ENCODE measurements around the gene STRN. TPM values are rescaled to one million over a fixed set of nuclear protein-coding genes. Genes with fewer than 3 reads are reported as not detected.

Gene STRN
- total and polyA plus RNA-seq, 2 experiments from 2014 or later = 6.5 to 12.1 TPM

DNA sequence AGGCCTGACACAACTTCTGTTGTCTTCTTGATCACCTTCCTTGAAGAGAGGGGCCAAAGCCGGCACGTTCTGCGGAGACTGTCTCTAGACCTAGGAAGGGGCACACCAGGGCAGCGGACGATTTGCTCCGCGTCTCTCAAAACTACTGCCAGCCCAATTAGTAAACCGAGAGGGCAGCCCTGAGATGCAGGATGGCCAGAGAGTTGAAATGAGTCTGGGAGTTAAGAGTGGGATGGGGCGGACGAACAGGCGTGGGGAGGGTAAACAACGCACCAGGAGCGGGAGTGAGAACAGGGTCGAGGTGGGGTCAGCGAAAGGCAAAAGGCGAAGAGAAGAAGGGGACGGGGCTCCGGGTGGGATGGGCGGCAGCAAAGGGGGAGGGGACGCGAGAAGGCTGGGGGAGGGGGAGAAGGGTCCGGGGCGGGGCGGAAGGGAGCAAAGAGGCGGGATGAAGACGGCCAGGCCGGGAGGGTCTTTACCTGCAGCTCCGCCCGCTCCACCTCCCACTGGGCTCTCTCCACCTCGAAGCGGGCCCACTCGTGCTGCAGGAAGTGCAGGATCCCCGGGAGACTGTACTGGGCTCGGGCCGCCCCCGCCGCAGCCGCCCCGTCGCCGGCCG, 476 bp downstream of the STRN start:
- peak overlapping the region; percentile 84 for H2AFZ ChIP-seq
- H3K4me2 ChIP-seq (ENCODE audit: unreplicated experiment) = peak overlapping the region; percentile 100
- H3F3A ChIP-seq (ENCODE audit: insufficient read depth) = peaks cover 7% of the 10 kb centered on the region; the same call in 1 of the 2 replicates
- H3K9ac ChIP-seq = peak overlapping the region; percentile 85
- no peaks in the 10 kb centered on the region for H3K27me3 ChIP-seq (replicated peaks; ENCODE audit: insufficient read depth)
- DNase-seq = peak; percentile 50
- peak overlapping the region; percentile 89 for H3K4me3 ChIP-seq
- H3K9me3 ChIP-seq (ENCODE audit: low read depth) = no peaks in the 10 kb centered on the region
- H3K9me2 ChIP-seq (ENCODE audit: insufficient read depth) = no peaks in the 10 kb centered on the region
- H3K36me3 ChIP-seq (ENCODE audit: low read depth) = no peaks in the 10 kb centered on the region
- H3K4me1 ChIP-seq (ENCODE audit: insufficient read depth) = no peaks in the 10 kb centered on the region; the same call in none of the 2 replicates
- 1 to 2% methylated on average over 28 to 31 of the region's 42 CpGs for WGBS, 2 experiments (ENCODE audit: low coverage in 1 of 2, low lambda C conversion rate in 2 of 2, missing lambda C conversion rate in 2 of 2)
- peak overlapping the region; percentile 56 for H3K27ac ChIP-seq
- H4K20me1 ChIP-seq (ENCODE audit: insufficient read depth) = 0 out of 2 replicates have a peak, but pooled peaks cover 3% of the 10 kb centered on the region
- peaks cover 52% of the 10 kb centered on the region for H3K79me2 ChIP-seq (ENCODE audit: insufficient read depth)
- in situ Hi-C loops (cut with MboI) = no loop called here
- TF ChIP-seq EZH2phosphoT487 (IDR thresholded peaks at IDR 0.05; ENCODE audit: insufficient read depth, low read depth) (no peak), EZH2 (IDR thresholded peaks at IDR 0.05; ENCODE audit: insufficient read depth, poor library complexity, severe bottlenecking) (no peak)

DNA sequence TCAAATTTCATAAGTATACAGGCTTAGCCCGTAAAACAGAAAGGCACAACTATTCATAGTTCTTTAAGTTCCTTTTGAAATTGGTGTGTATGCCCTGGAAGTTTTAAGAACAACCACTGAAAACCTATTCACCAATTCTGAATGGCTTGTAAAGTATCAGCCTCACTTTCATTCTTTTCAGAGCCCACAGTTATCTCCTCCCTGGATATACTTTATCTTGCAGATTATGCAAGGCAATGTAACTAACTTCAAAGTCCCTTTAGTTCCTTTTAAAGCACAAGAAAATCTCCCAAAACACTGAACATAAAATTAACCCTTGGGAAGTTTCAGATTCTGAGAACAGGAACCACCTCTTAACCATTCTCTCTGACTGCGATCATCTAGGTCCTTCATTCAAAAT, 1.1 kb downstream of the STRN start:
- no peaks in the 10 kb centered on the region for H3K36me3 ChIP-seq (ENCODE audit: low read depth)
- WGBS, 2 experiments (ENCODE audit: low coverage in 1 of 2, low lambda C conversion rate in 2 of 2, missing lambda C conversion rate in 2 of 2) = 3 to 5% methylated on average over 2 of the region's 2 CpGs
- H3K9me2 ChIP-seq (ENCODE audit: insufficient read depth) = no peaks in the 10 kb centered on the region
- no peaks in the 10 kb centered on the region for H3K27me3 ChIP-seq (replicated peaks; ENCODE audit: insufficient read depth)
- 0 out of 2 replicates have a peak, but pooled peaks cover 3% of the 10 kb centered on the region for H4K20me1 ChIP-seq (ENCODE audit: insufficient read depth)
- H3K9ac ChIP-seq = peak overlapping the region; percentile 85
- H3K4me1 ChIP-seq (ENCODE audit: insufficient read depth) = no peaks in the 10 kb centered on the region; the same call in none of the 2 replicates
- no peaks in the 10 kb centered on the region for H3K9me3 ChIP-seq (ENCODE audit: low read depth)
- TF ChIP-seq EZH2 (IDR thresholded peaks at IDR 0.05; ENCODE audit: insufficient read depth, poor library complexity, severe bottlenecking) = no peak
- no peak for TF ChIP-seq EZH2phosphoT487 (IDR thresholded peaks at IDR 0.05; ENCODE audit: insufficient read depth, low read depth)
- H2AFZ ChIP-seq = peak overlapping the region; percentile 84
- peak overlapping the region; percentile 100 for H3K4me2 ChIP-seq (ENCODE audit: unreplicated experiment)
- peaks cover 8% of the 10 kb centered on the region; the same call in 1 of the 2 replicates for H3F3A ChIP-seq (ENCODE audit: insufficient read depth)
- peaks cover 58% of the 10 kb centered on the region for H3K79me2 ChIP-seq (ENCODE audit: insufficient read depth)
- peak; percentile 17 for DNase-seq
- H3K27ac ChIP-seq = peak overlapping the region; percentile 56
- peak overlapping the region; percentile 89 for H3K4me3 ChIP-seq
- in situ Hi-C loops (cut with MboI) = no loop called here

DNA sequence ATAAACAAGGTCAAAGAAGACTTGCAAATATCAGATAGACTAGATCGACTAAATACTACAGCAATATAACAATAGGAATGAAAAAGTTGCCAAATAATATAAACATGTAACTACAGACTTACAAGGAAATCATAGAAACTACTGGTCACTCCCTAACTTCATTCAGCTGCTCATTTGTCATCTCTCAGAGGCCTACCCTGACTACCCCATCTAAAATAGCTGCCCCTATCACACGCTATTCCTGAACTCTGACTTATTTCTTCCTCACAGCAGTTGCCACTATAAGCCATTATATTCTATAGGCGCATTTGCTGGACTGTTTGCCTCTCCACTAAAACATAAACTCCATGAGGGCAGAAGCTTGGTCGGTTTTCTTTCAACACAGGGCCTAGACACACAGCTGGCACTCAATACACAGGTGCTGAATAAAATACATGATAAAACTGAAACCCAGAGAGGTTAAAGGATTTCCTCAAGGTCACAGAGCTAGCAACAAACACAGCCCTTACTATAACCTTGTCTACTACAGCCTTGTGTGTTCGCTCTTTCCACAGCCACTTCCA, 1.8 kb downstream of the STRN start:
- DNase-seq = peak; percentile 9
- H3K27me3 ChIP-seq (replicated peaks; ENCODE audit: insufficient read depth) = no peaks in the 10 kb centered on the region
- H3K9ac ChIP-seq = peak overlapping the region; percentile 85
- H4K20me1 ChIP-seq (ENCODE audit: insufficient read depth) = 0 out of 2 replicates have a peak, but pooled peaks cover 3% of the 10 kb centered on the region
- H3K9me2 ChIP-seq (ENCODE audit: insufficient read depth) = no peaks in the 10 kb centered on the region
- in situ Hi-C loops (cut with MboI) = no loop called here
- 96 to 97% methylated on average over 5 of the region's 5 CpGs for WGBS, 2 experiments (ENCODE audit: low coverage in 1 of 2, low lambda C conversion rate in 2 of 2, missing lambda C conversion rate in 2 of 2)
- TF ChIP-seq EZH2 (IDR thresholded peaks at IDR 0.05; ENCODE audit: insufficient read depth, poor library complexity, severe bottlenecking) = no peak
- TF ChIP-seq EZH2phosphoT487 (IDR thresholded peaks at IDR 0.05; ENCODE audit: insufficient read depth, low read depth) = no peak
- peak overlapping the region; percentile 56; the same call in 1 of the 2 replicates for H3K27ac ChIP-seq
- peaks cover 64% of the 10 kb centered on the region for H3K79me2 ChIP-seq (ENCODE audit: insufficient read depth)
- H3K9me3 ChIP-seq (ENCODE audit: low read depth) = no peaks in the 10 kb centered on the region
- H3K4me3 ChIP-seq = peak overlapping the region; percentile 89
- H3F3A ChIP-seq (ENCODE audit: insufficient read depth) = peaks cover 11% of the 10 kb centered on the region; the same call in 1 of the 2 replicates
- H2AFZ ChIP-seq = no peak overlapping the region
- H3K4me1 ChIP-seq (ENCODE audit: insufficient read depth) = no peaks in the 10 kb centered on the region; the same call in none of the 2 replicates
- no peaks in the 10 kb centered on the region for H3K36me3 ChIP-seq (ENCODE audit: low read depth)
- peak overlapping the region; percentile 100 for H3K4me2 ChIP-seq (ENCODE audit: unreplicated experiment)

DNA sequence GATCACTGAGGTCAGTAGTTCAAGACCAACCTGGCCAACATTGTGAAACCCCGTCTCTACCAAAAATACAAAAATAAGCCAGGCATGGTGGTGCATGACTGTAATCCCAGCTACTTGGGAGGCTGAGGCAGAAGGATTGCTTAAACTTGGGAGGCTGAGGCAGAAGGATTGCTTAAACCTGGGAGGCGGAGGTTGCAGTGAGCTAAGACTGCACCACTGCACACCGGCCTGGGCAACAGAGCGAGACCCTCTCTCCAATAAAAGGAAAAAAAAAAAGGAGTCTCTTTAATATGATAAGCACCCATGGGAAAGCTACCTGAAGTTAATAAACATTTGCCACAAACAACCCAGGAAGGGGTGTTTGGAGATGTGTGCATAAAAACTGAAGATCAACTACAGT, 2.6 kb downstream of the STRN start:
- TF ChIP-seq EZH2phosphoT487 (IDR thresholded peaks at IDR 0.05; ENCODE audit: insufficient read depth, low read depth) (no peak), EZH2 (IDR thresholded peaks at IDR 0.05; ENCODE audit: insufficient read depth, poor library complexity, severe bottlenecking) (no peak)
- H3K9me2 ChIP-seq (ENCODE audit: insufficient read depth) = no peaks in the 10 kb centered on the region
- peaks cover 11% of the 10 kb centered on the region; the same call in 1 of the 2 replicates for H3F3A ChIP-seq (ENCODE audit: insufficient read depth)
- no peak overlapping the region for H2AFZ ChIP-seq
- H3K9ac ChIP-seq = no peak overlapping the region
- H3K9me3 ChIP-seq (ENCODE audit: low read depth) = no peaks in the 10 kb centered on the region
- H3K36me3 ChIP-seq (ENCODE audit: low read depth) = no peaks in the 10 kb centered on the region
- DNase-seq = no peak
- no peak overlapping the region for H3K27ac ChIP-seq
- 96% methylated on average over 4 of the region's 4 CpGs for WGBS, 2 experiments (ENCODE audit: low coverage in 1 of 2, low lambda C conversion rate in 2 of 2, missing lambda C conversion rate in 2 of 2)
- no peaks in the 10 kb centered on the region; the same call in none of the 2 replicates for H3K4me1 ChIP-seq (ENCODE audit: insufficient read depth)
- no peaks in the 10 kb centered on the region for H3K27me3 ChIP-seq (replicated peaks; ENCODE audit: insufficient read depth)
- peaks cover 73% of the 10 kb centered on the region for H3K79me2 ChIP-seq (ENCODE audit: insufficient read depth)
- no peak overlapping the region for H3K4me3 ChIP-seq
- H4K20me1 ChIP-seq (ENCODE audit: insufficient read depth) = 0 out of 2 replicates have a peak, but pooled peaks cover 3% of the 10 kb centered on the region
- in situ Hi-C loops (cut with MboI) = no loop called here
- H3K4me2 ChIP-seq (ENCODE audit: unreplicated experiment) = no peak overlapping the region
